VCaP (cell line): Measurements from ENCODE around the gene ACAD10.
"Not testable (repeated sequence)": the region's sequence is repeated elsewhere in the genome, so short reads cannot be mapped to it uniquely, and the experiment has no call there.

Experiments used
- H3K27ac ChIP-seq: fragments of 450-650 bp; 2 replicates; pipeline ENCODE4 v1.5.1; 2017
- CTCF ChIP-seq: fragments of 450-650 bp; conservative IDR thresholded peaks from 2 replicates; pipeline ENCODE4 v1.5.1; 2017; ENCODE audit warnings: mild to moderate bottlenecking, moderate library complexity

Gene ACAD10

GRCh38 chr12:111757361-111758119 is 71.7 kb downstream of the ACAD10 start:
- no peak for TF ChIP-seq CTCF
- H3K27ac ChIP-seq: peak overlapping the region; percentile 77

GRCh38 chr12:111758120-111758561 is 72.3 kb downstream of the ACAD10 start:
- no peak for TF ChIP-seq CTCF
- H3K27ac ChIP-seq: peak overlapping the region; percentile 77

- peak overlapping the region; percentile 77 for H3K27ac ChIP-seq
- TF ChIP-seq CTCF: no peak
These were observed 73.4 kb downstream of the ACAD10 start for GRCh38 chr12:111759271-111759670.

GRCh38 chr12:111759991-111760390 is 74.1 kb downstream of the ACAD10 start:
- H3K27ac ChIP-seq: no peak overlapping the region
- no peak for TF ChIP-seq CTCF

- H3K27ac ChIP-seq: no peak overlapping the region
These were observed 75.2 kb downstream of the ACAD10 start for GRCh38 chr12:111761099-111761498.

GRCh38 chr12:111761706-111762105 is 75.9 kb downstream of the ACAD10 start:
- TF ChIP-seq CTCF: no peak
- no peak overlapping the region for H3K27ac ChIP-seq

More at GRCh38 chr12:111761099-111761498, 75.2 kb downstream of the ACAD10 start:
- no peak for TF ChIP-seq CTCF

- H3K27ac ChIP-seq: not testable (repeated sequence)
These were observed 77.7 kb downstream of the ACAD10 start for GRCh38 chr12:111763552-111763951.

GRCh38 chr12:111764120-111764821 is 78.4 kb downstream of the ACAD10 start:
- H3K27ac ChIP-seq: peak overlapping the region; percentile 3; the same call in 1 of the 2 replicates
- no peak for TF ChIP-seq CTCF
